C1 segment of cervical spinal cord (tissue), 14 donors: ENCODE data around the gene THRB.

Experiments
- DNase-seq, 14 donors: peaks; one replicate each; lab custom pipeline; 2025; lab: John Stamatoyannopoulos, UW

THRB gene

DNA sequence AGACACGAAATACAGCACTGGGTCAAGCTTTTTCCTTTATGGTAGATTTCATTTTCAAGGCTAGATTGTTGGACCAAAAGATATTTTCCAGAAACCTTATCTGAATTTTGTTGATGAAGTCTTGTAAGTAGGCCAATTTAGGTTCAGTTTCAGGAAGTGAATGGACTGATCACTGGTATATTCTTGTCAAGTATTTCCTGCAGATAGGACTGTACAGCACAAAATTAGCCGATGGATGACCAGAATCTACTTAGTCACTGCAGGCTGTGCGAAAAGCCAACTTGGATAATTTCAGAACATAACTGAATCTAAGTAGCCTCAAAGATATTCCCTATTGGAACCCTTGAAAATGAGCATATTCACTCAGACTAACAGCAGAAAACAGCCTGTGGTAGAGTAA is 343.1 kb downstream of the THRB start:
- DNase-seq: no peak

DNA sequence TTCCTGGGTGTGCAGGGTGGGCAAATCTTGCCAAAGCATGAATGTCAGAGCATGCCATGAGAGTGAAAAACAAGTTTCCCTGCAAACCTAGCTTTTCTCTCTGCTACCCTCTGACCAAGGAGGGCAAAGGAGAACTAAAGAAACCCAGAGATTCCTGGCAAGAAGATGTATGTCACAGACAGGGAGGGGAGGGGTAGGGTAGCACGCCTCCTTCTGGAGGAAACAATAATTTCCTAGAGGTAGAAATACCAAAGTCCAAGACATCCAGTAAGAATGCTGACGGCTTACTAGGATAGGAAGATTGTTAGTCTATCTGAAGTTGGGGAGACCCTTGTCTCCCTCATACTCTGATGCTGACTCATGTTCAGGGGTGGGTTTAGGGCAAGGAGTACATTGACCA is 345.6 kb downstream of the THRB start:
- no peak for DNase-seq

DNA sequence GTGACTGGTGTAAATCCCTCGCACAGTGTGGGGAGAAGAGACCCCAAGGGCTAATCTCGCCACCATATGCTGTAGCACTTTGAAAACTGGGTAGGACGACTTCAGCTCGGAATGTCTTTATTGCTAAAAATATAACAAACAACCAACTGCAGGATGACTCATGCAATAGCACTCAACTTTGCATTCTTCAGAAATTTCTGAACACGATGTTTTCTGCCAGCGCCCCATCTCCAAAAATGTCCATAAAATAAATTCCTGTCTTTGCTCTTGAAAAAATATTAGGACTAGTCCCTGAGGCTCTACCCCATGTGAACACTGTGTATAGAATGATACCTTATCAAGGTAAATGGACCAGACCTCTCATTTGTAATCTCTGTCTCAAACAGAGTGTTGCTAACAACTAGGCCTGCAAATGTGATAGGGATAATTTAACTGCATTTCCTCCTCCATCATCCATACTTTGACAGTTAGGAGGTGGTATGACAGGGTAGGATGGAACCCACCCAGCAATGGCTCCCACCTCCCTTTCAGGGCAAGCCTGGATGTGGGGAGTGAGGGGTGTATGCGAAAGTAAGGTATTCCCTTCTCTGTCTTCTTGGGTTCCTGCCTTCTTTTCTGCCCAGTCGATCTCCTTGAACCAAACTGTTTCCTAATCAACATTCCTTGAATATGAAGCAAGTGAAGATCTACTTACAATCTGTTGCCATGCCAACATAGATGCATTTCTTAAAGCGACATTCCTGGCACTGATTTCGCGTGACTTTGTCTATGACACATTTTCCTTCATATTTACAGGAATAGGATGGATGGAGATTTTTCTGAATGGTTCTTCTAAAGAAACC is 348.4 kb downstream of the THRB start:
- no peak for DNase-seq

DNA sequence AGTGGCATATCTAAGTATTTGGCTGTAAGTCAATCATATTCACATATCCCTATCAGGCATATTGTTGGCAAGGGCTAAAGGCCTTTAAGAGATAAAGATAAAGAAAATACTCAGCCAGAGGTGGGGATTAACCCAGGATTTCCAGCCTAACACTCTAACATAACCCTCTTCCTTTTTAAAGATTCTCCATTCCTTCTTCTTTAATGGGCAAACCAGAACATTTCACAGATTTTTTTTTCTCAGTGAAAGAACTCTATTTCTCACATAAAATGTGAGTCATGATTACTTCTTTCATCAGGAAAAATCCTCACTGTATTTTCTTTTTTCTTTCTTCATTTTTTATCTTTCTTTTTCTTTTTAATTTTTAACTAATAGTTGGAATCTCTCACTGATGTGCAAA is 349.2 kb downstream of the THRB start:
- DNase-seq: no peak

DNA sequence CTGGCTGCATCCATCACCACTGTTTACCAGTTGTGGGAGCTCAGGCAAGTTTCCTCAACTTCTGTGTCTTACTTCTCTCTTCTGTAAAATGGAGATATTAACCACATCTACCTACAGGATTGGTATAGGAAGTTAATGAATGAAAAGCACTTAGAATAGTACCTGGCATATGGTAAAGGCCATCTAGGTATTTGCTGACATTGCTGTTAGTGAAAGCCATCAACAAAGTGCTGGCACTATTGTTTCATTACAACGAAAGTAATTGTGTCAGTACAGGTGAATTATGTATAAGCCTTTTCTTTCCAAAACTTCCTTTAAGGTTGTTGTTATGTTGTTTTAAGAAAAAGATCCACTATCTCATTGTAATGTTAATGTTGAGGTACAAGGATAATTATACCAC is 352.5 kb downstream of the THRB start:
- no peak for DNase-seq

DNA sequence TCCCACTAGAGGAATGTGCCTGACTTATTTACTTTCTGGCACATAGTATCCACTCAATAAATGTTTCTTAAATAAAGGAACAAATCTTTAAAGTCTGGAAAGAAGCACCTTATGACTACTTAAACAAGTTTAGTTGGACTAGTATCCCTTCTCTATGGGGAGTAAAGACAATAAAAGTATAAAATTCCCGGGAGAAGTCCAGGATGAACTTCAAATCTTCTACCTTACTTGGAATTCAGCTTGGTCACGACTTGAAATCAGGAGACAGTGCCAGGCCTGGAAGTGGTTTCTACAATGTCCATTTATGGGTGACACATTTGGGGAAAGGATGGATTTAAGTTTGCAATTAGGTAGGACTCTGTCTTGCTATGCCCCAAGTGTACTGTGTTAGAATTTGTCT is 353.1 kb downstream of the THRB start:
- no peak for DNase-seq

DNA sequence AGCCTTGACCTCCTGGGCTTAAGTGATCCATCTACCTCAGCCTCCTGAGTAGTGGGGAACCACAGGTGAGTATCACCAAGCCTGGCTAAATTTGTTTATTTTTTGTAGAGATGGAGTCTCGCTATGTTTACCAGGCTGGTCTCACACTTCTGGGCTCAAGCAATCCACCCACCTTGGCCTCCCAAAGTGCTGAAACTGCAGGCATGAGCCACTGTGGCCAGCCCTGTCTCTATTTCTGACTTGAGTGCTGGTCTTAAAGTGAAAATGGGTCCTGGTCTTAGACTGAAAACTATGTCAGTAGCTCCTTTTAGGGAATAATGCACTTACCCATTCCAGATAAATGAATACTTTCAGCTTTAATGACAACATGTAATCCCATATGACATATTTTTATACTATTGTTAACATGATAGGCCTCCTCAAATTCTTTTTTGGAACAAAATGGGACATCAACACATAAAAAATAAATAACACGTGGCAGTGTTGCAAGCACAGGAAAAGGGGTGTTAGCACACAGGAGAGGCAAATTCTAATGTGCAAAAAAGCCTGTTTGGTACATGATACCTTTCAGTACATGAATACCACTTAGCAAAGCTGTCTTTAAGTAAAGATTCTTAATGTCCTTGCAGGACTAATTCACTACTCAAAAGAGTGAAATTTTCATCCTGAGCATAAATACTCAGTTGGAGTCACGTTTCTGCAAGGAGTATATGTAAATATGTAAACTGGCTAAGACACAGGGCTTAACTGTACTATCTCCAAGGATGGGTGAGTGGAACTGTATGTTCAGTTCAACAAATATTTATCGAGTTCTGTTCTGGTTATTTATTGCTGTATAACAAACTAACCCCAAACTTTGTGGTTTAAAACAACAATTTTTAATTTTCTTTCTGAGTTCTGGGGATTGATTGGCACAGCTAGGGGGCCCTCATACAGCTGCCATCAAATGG is 354.9 kb downstream of the THRB start:
- no peak for DNase-seq

DNA sequence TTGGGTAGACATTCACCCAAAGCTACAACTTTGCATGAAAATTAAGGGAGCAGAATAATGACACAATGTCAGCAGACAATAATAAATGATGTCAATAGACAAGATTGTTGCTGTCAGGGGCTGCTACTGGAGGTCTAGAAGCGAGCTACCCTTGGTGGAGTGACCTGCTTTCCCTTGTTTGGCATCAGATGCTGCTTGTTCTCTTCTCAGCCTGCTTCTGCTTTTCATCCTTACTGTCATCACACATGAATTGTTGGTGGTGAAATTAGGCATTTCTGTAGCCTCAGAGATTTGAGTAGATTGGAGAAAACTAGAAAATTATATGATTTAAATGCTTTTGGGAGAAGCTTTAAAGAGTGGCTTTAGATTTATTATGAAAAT is 355.8 kb downstream of the THRB start:
- DNase-seq: no peak

DNA sequence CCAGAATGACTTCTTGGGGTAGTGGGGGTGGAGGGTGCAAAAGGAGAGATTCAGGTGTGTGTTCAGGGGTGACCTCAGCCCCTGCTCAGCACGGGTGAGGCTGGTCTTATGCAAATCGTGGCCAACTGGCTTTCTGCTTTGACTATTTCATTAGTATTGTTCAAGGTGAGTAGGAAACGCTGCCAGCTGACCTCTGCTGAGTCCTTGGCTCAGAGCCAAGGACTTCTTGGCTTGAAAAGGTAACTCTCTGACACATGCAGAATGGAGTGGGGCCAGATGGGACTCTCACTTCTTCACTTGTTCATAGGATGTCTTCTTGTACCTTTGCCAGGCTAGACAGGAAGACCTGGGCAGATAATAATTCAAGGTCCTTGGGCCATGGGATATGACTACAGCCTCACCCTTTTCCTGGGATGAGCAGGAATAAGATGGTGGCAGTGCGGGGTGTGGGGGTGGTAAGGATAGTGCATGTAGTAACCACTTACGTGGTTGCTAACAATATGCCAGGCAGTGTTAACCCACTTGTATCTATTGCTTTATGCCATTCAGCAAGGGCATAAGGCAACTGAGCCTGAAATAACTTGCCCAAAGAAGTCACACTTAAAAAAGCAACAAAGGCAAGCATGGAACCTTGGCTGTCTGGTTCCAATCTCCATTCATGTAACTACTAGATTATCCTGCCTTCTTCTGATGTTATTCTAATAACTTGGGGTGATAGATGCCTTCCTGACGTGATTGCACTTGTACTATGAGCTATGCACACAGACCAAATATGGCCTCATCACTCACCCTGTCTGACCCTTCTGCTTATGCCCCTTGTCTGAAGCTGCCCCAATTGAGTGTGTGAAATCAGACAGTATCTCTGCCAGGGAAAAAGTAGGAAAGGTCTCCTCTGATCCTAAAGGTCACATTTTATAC is 356.4 kb downstream of the THRB start:
- no peak for DNase-seq

DNA sequence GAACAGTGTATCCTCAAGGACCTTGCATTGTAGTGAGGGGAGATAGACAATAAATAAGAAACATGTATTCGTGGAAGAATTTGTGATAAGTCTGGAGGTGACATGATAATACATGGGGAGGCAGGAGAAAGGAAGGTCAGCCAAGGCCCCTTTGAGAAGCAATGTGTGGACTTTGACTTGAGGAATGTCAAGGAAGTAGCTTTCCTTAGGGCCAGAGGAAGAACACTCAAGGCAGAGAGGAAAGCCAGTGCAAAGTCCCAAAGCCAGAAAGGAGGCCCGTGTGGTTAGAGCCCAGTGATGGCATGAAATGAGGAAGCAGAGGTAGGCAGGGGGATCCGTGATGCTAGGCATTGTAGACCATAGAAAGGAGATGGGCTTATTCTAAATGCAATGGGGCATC is 357.3 kb downstream of the THRB start:
- no peak for DNase-seq

DNA sequence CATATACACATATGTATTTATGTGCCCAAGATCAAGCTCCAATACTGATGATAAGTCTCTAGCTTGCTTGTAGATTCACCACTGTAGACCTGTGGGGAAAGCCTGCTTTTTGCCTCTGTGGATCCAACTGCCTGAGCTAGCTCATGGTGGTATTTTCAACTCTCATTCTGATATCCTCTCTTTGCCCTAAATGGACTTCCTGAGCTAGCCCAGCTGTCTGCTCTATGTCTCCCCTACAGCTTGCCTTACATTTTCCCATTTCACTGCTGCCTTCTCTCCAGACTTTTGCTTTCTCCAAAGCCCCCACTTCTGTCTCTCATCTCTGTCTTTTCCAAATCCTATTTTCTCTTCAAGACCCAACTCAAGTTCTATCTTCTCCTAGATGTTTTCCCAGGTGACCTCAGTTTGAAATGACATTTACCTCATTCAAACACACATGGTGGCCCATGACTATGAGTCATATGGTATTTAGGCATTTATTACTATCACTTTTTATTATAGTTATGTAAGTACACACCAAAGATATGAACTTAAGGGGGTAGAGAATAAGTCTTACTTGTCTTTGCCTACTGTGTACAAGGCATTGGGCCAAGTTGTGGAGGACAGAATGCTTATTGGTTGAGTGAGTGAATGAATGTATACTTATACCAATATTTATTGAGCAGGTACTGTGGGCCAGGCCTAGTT is 357.9 kb downstream of the THRB start:
- no peak for DNase-seq

DNA sequence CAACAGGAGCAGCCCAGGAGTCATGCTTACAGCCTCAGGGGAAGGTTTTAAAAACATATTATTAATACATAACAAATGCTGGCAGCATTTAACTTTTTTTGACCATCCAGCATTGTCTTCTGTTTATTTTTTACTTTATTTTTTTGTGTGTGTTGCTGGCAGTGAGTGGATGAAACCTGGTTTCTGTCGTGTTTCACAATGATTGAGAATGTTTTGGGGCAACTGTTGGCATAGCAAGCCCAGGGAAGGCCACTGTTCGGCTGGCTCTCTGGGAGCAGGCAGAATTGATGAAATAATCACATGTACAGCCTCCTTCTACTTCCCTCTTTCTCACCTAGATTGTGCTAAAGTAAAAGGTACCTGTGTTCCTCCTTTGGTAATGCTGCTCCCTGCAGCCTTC is 359.4 kb downstream of the THRB start:
- DNase-seq: no peak

DNA sequence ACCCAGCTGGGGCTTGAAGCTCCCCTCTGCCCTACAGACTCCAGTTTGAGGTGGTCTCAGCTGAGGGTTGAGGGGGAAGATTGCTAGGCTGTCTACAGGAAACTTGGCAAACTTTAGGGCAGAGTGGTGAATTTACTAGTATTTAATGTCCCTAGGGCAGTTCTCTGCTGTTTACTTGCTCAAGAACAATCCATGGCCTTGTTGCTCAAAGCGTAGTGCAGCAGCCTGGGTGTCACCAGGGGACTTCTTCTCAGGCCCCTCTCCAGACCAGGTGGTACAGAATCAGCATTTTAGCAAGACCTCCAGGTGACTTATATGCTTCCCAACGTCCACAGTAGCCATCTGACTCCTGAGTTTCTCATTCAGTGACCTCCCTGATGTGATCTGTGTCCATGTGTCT is 360.7 kb downstream of the THRB start:
- no peak for DNase-seq

DNA sequence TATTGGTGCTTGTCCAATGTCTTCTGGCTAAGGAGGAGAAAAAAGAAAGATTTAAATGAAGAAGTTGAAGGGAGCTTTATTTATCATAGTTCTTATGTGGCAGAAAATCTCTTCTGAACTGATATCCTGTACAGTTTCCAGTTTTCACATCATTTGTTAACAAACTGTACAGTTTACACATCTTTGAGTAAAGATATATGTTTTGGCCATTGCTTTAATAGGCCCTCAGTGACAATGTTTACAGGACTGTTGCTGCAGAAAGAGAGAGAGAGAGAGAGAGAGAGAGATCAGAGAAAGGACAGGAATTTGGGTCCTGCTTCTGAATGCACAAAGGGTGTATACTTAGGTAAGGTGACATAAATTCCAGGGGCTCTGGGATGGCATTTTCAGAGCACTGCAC is 361.2 kb downstream of the THRB start:
- no peak for DNase-seq

DNA sequence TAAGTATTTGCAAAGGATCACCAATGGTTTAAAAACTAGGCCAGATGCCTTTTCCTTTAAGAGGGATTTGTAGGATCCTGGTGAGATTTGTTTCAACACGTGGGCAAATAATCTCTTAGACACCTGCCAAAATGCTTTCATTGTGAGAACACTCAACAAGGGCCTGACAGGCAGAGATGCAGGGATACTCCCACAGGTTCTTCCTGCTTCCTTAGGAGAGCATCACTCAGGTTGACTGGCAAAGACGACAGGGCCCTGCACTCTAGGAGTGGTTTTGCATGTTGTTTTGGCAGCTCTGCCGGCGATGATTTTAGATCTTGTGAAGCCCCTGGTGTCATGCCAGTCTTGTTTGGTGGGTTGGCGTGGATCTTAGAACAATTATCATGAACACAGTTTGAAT is 365.1 kb downstream of the THRB start:
- DNase-seq: no peak

DNA sequence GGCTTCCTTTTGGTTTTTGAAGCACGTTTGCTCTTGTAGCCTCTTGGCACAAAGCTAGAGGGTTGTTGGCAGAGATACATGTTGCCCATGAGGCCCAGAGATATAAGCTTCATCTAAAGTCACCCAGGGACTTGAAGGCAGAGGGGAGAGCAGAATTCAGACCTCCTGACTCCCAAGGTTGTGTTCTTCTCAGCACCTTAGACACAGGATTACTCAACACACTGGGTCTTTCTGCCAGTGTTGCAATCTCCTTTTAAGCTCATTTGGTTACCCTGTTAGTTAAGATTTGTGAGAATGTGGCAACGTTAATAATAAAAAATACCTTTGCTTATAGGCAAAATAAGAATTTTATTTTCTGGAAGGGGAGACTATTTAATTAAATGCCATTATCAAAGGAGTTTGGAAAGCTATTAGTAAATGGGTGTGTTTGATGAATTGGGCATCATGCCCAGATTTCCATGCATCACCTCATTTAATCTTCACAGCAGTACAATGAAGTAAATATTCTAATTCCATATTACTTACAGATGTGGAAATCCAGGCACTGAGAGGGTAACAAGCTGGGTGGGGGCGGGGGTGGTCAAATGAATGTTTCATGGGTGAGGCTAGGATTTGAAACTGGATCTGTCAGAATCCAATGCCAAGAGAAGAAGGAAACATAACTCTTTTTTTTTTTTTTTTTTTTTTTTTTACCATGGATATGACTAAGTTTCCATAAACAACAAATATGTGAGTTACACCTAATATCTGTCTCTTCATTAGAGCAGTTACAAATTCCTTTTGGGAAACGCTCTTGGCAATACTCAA is 366.2 kb downstream of the THRB start:
- DNase-seq: no peak

DNA sequence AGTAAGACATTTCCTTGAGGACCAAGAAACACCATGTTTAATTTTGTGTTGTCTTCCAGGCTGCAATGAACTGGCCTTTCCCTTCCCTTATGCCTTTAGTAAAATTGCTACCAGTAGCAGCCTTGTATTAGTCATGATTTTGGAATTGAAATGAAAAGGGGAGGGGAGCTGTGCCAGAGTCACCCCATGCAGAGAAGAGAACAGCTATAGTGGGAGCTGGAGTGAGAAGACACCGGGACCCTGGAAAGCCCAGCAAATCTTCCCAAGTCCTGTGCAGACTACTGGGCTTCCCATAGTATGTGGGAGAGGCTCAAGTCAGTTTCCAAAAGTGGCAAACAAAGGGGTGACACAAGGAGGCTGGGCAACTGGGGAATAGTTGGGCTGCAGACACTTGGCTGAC is 371.1 kb downstream of the THRB start:
- DNase-seq: no peak

DNA sequence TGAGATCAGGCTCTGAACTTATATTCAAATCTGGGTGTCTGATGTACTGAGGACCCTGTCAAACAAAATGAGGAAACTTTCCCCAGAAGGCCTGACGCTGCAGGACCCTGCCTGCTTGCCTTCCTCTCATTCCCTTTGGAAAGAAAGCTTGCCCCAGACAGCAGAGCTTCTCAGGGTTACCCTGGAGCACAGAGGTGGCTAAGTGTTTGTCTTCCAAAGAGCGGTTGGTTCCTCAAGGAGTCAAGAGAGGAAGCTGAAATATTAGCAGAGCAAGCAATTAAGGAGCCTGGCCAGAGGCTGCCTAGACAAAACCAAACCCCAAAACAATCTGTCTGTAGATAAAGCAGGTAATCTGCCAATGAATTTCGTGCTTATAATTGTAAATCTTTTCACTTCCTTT is 374.2 kb downstream of the THRB start:
- no peak for DNase-seq

DNA sequence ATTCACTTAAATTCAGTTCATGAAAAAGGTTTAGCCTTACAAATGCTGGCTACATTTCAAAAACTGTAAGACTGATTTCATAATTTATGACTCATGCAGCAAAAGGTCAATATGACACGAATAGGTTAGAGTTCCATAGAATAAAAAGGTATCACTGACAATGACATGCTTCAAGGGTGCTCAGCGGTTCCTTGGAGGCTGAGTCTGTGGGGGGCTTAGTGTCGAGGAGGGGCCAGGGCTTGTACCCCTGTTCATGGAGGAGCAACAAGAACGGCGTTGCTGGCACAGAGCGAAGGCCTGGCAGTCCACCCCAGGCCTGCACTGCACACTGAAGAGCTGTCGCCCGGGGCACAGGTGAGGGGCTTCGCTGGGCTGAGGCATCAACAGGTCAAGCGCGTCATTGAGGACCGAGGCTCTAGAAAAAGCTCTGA is 375.3 kb downstream of the THRB start:
- no peak for DNase-seq

DNA sequence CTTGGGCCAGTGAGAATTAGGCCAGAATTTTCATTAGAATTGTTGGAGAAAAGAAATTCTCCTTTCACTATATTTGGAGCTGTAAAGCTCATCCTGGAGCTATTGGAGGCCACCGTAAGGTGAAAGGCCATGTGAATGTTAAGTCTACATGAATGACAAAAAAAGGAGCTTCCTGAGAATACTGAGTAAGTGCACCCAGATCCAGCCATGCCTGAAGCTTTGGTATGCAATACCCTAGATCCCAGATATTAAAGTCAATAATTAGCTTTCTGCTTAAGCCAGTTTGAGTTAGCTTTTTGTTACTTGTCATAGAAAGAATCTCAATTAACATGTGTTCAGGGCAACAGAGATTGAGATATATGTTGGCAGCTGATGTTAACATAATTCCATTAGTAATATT is 377.1 kb downstream of the THRB start:
- DNase-seq: no peak
